Activated naive CD8-positive, alpha-beta T cell treated with anti-CD3 and anti-CD28 coated beads, Interleukin-2, amount 50 U/mL, for 16 hours (primary cell): ENCODE data around the gene TNFRSF18.
"Not testable (repeated sequence)": the region's sequence is repeated elsewhere in the genome, so short reads cannot be mapped to it uniquely, and the experiment has no call there.

Experiments used
- DNase-seq: peaks from one replicate; pipeline ENCODE4 v3.0.0-alpha.2; 2020; ENCODE audit warnings: low read depth, low spot score

TNFRSF18 gene

GRCh38 chr1:1179346-1179982, 26.9 kb downstream of the TNFRSF18 start:
- no peak for DNase-seq

- DNase-seq, result no peak
Observed at GRCh38 chr1:1178794-1179331, 27.5 kb downstream of the TNFRSF18 start.

- no peak for DNase-seq
Observed at GRCh38 chr1:1177452-1178206, 28.8 kb downstream of the TNFRSF18 start.

- DNase-seq, result no peak
Observed at GRCh38 chr1:1176931-1177330, 29.5 kb downstream of the TNFRSF18 start.

- DNase-seq, result not testable (repeated sequence)
Observed at GRCh38 chr1:1176063-1176761, 30.2 kb downstream of the TNFRSF18 start.

GRCh38 chr1:1175221-1176062, 30.9 kb downstream of the TNFRSF18 start:
- DNase-seq, result no peak

GRCh38 chr1:1173793-1174415, 32.5 kb downstream of the TNFRSF18 start, which contains the start of gene TTLL10:
TSS of gene TTLL10 (plus strand) at chr1:1173880. CDS start at chr1:1179216, 5,336 bp downstream.
- DNase-seq, result no peak

- no peak for DNase-seq
Observed at GRCh38 chr1:1173061-1173792, 33.2 kb downstream of the TNFRSF18 start.

GRCh38 chr1:1171546-1172340, 34.6 kb downstream of the TNFRSF18 start:
- DNase-seq, result no peak

- no peak for DNase-seq
Observed at GRCh38 chr1:1171161-1171545, 35.2 kb downstream of the TNFRSF18 start.

GRCh38 chr1:1170215-1171091, 35.9 kb downstream of the TNFRSF18 start:
- no peak for DNase-seq

- no peak for DNase-seq
Observed at GRCh38 chr1:1169429-1170214, 36.8 kb downstream of the TNFRSF18 start.

GRCh38 chr1:1168451-1169411, 37.7 kb downstream of the TNFRSF18 start:
- DNase-seq, result no peak

- no peak for DNase-seq
Observed at GRCh38 chr1:1167841-1168450, 38.4 kb downstream of the TNFRSF18 start.

- DNase-seq, result no peak
Observed at GRCh38 chr1:1167398-1167821, 39.0 kb downstream of the TNFRSF18 start.
